ENCODE data around the gene APOE. TPM values are rescaled to one million over a fixed set of nuclear protein-coding genes. Genes with fewer than 3 reads are reported as not detected.
"Not testable (repeated sequence)": the region's sequence is repeated elsewhere in the genome, so short reads cannot be mapped to it uniquely, and the experiment has no call there.

Gene APOE
- total RNA-seq, 1 donor: 1.6 TPM

- TF ChIP-seq CTCF (IDR thresholded peaks at IDR 0.05; ENCODE audit: insufficient read depth, low read length): no peak
- DNase-seq (ENCODE audit: low read depth): no peak
- no peak overlapping the region for H3K4me3 ChIP-seq (ENCODE audit: low read depth, low read length)
Measured at GRCh38 chr19:44876930-44877535, 28.6 kb upstream of the APOE start.

GRCh38 chr19:44878120-44878865 lies 27.3 kb upstream of the APOE start:
- no peak for TF ChIP-seq CTCF (IDR thresholded peaks at IDR 0.05; ENCODE audit: insufficient read depth, low read length)
- no peak for DNase-seq (ENCODE audit: low read depth)
- no peak overlapping the region for H3K4me3 ChIP-seq (ENCODE audit: low read depth, low read length)

GRCh38 chr19:44879309-44880065 lies 26.1 kb upstream of the APOE start:
- no peak for DNase-seq (ENCODE audit: low read depth)
- TF ChIP-seq CTCF (IDR thresholded peaks at IDR 0.05; ENCODE audit: insufficient read depth, low read length): no peak
- H3K4me3 ChIP-seq (ENCODE audit: low read depth, low read length): no peak overlapping the region

DNA sequence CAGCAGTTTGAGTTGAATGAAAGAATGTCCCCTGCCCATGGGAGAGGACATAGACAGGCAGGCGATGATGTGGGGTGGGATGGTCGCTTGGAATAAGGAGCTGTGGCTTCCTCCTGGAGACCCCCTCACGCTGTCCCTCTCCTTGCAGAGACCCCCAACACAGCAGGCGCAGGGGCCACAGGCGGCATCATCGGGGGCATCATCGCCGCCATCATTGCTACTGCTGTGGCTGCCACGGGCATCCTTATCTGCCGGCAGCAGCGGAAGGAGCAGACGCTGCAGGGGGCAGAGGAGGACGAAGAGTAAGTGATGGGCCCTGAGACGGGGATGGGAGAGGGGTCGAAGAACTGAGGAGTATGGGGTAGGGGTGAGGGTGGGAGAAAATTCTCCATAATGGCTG lies 23.5 kb upstream of the APOE start:
- TF ChIP-seq CTCF (IDR thresholded peaks at IDR 0.05; ENCODE audit: insufficient read depth, low read length): no peak
- no peak for DNase-seq (ENCODE audit: low read depth)
- no peak overlapping the region for H3K4me3 ChIP-seq (ENCODE audit: low read depth, low read length)

DNA sequence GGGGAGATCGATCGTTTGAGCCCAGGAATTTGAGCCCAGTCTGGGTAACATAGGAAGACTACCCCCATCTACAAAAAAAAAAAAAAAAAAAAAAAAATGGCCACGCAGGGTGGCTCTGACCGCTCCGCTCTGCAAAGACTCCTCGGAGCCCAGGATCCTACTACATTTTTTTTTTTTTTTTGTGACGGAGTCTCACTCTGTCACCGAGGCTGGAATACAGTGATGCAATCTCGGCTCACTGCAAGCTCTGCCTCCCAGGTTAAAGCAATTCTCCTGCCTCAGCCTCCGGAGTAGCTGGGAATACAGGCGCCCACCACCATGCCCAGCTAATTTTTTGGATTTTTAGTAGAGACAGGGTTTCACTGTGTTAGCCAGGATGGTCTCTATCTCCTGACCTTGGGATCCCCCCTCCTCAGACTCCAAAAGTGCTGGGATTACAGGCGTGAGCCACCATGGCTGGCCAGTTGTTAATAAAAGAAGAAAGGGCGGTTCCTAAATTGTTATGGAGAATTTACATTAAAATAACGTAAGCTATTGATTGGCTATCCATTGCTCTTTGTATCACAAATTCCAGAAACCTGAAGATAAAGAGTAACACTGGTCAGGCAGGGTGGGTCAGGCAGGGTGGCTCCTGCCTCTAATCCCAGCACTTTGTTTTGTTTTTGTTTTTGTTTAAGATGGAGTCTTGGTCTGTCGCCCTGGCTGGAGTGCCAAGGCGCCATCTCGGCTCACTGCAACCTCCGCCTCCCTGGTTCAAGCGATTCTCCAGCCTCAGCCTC lies 22.8 kb upstream of the APOE start:
- not testable (repeated sequence) for DNase-seq (ENCODE audit: low read depth); H3K4me3 ChIP-seq (ENCODE audit: low read depth, low read length)

DNA sequence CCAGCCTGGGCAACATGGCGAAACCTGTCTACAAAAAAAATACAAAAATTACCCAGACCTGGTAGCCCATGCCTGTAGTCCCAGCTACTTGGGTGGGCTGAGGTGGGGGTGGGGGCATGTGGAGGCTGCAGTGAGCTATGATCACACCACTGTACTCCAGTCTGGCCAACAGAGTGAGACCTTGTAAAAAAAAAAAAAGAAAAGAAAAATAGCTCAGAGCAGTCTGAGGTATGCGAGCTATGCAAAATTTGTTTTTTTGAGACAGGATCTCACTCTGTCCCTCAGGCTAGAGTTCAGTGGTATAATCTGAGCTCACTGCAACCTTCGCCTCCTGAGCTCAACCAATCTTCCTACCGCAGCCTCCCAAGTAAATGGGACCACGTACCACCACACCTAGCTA lies 21.7 kb upstream of the APOE start:
- H3K4me3 ChIP-seq (ENCODE audit: low read depth, low read length): no peak overlapping the region
- TF ChIP-seq CTCF (IDR thresholded peaks at IDR 0.05; ENCODE audit: insufficient read depth, low read length): no peak
- no peak for DNase-seq (ENCODE audit: low read depth)
